ENCODE results near the gene PSME3IP1.
A peak's percentile ranks its signal among the peaks of the same experiment; 100 is the strongest.

The PSME3IP1 gene

DNA sequence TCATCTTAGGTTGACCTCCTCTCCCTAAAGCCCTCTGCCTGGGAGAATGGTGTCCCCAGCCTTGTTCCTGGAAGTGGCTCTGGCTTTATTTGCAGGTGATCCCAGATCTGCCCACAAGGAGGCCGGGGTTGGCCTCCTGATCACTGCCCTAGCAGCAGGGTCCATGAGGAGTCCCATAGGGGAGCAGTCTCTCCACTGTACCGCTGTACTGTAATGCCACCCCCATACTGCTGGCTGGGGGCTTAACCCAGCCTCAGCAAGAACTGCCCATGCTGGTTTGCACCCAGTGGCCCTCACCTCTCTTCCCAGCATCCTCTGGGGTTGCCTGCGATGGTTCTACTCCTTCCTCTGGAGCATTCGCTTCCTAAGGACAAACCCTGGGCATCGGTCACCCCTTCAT lies 39.1 kb downstream of the PSME3IP1 start:
- H3K4me2 ChIP-seq (ENCODE audit: low read length), result no peak overlapping the region
- H3K4me3 ChIP-seq (ENCODE audit: low read depth, low read length, poor library complexity, severe bottlenecking), result no peak overlapping the region
- peaks cover 7% of the 10 kb centered on the region for H3K4me1 ChIP-seq (ENCODE audit: insufficient read depth, low read length, severe bottlenecking)

DNA sequence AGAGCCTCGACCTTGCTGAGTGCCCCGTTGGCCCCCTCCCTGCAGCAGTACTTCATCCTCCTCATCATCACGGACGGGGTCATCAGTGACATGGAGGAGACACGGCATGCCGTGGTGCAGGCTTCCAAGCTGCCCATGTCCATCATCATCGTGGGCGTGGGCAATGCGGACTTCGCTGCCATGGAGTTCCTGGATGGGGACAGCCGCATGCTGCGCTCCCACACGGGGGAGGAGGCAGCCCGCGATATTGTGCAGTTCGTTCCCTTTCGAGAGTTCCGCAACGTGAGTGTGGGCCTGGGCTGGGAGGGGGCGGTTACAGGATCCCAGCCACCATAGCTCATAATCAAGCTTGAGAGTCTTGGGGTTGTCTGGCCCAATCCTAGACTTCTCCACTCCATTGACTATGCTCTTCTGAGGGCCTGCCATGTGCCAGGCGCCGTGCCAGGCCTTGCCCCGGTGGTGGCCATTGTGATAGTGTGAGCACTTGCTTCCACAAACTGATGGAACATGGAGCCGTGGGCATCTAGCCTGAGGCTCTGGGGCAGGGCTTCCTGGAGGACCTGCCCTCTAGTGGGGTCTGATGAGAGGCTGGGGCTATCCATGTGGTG lies 39.7 kb downstream of the PSME3IP1 start:
- H3F3A ChIP-seq (ENCODE audit: insufficient read depth, low read length), result no peaks in the 10 kb centered on the region
- H3K4me3 ChIP-seq (ENCODE audit: low read depth, low read length, poor library complexity, severe bottlenecking), result no peak overlapping the region
- peaks cover 7% of the 10 kb centered on the region for H3K4me1 ChIP-seq (ENCODE audit: insufficient read depth, low read length, severe bottlenecking)

More for the DNA sequence above, 39.1 kb downstream of the PSME3IP1 start:
- H4K20me1 ChIP-seq (ENCODE audit: insufficient read depth, low read length), result no peaks in the 10 kb centered on the region
- no peaks in the 10 kb centered on the region for H3K9me2 ChIP-seq (ENCODE audit: low read depth, low read length)
- no peaks in the 10 kb centered on the region for H3K79me2 ChIP-seq (ENCODE audit: insufficient read depth, low read length)
- H2AFZ ChIP-seq (ENCODE audit: low read length), result no peak overlapping the region
- no peak overlapping the region for H3K27ac ChIP-seq (ENCODE audit: low read depth, low read length, poor library complexity, severe bottlenecking)
- no peaks in the 10 kb centered on the region for H3F3A ChIP-seq (ENCODE audit: insufficient read depth, low read length)
- H3K27me3 ChIP-seq (ENCODE audit: insufficient read depth, low read length), result no peaks in the 10 kb centered on the region
- no peaks in the 10 kb centered on the region for H3K9me3 ChIP-seq (ENCODE audit: low read length)
- no peak for TF ChIP-seq EZH2 (IDR thresholded peaks at IDR 0.05; ENCODE audit: borderline replicate concordance, low read length)
- TF ChIP-seq, protein P1, sequence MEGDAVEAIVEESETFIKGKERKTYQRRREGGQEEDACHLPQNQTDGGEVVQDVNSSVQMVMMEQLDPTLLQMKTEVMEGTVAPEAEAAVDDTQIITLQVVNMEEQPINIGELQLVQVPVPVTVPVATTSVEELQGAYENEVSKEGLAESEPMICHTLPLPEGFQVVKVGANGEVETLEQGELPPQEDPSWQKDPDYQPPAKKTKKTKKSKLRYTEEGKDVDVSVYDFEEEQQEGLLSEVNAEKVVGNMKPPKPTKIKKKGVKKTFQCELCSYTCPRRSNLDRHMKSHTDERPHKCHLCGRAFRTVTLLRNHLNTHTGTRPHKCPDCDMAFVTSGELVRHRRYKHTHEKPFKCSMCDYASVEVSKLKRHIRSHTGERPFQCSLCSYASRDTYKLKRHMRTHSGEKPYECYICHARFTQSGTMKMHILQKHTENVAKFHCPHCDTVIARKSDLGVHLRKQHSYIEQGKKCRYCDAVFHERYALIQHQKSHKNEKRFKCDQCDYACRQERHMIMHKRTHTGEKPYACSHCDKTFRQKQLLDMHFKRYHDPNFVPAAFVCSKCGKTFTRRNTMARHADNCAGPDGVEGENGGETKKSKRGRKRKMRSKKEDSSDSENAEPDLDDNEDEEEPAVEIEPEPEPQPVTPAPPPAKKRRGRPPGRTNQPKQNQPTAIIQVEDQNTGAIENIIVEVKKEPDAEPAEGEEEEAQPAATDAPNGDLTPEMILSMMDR (IDR thresholded peaks at IDR 0.05; ENCODE audit: low read length), result 0 out of 2 replicates have a peak, but pooled peaks have one; percentile 5
- H3K9ac ChIP-seq (ENCODE audit: low read length), result no peak overlapping the region
- H3K36me3 ChIP-seq (ENCODE audit: insufficient read depth, low read length), result 0 out of 2 replicates have a peak, but pooled peaks cover under 1% of the 10 kb centered on the region

DNA sequence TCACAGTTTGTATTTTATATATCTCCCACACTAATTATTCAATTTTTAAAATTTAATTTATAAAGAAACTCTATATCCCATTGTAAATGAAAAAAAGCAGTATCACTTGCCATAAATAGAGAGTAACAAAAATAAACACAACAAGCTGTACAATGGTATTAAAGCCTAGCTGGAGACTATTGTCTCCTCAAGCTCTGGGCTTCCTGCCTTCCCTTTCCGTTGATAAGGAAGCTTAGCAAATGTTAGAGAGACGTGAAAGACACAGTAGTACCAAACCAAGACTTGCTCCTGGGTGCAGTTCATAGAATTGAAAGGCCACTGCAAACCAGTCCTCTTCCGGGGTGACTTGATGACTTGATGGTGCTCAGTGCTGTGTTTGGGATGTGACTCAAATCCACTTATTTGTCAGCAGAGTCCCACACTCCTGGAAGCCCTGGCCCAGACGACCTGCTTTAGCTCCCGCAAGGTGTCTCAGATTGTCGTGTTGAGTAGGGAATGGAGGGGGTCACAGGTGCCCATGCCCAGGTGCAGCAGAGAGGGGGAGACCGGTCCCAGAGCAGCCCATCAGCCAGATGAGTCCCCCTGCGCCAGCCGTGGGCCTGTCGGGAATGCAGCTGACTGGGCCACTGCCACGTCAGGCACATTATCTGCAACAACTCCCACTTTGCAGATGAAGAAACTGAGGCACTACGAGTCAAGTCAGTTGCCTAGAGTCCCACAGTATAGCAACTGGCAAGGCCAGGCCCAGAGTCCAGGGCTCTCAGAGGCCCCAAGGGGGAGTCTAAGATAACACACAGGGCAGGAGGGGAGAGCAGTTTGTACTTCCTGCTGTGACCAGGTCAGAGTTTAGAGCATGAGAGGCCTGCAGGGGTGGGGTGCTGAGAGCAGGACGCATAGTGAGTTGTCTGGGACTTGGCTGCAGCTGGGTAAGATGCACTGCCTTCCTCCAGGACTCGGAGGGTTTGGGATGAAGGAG lies 40.5 kb downstream of the PSME3IP1 start:
- Histone ChIP-seq H2AFZ (ENCODE audit: low read length) (no peak overlapping the region), H3K27ac (ENCODE audit: low read depth, low read length, poor library complexity, severe bottlenecking) (no peak overlapping the region)

More for the DNA sequence above, 39.7 kb downstream of the PSME3IP1 start:
- H4K20me1 ChIP-seq (ENCODE audit: insufficient read depth, low read length), result no peaks in the 10 kb centered on the region
- no peaks in the 10 kb centered on the region for H3K9me3 ChIP-seq (ENCODE audit: low read length)
- no peak overlapping the region for H2AFZ ChIP-seq (ENCODE audit: low read length)
- TF ChIP-seq EZH2 (IDR thresholded peaks at IDR 0.05; ENCODE audit: borderline replicate concordance, low read length), result no peak
- TF ChIP-seq, protein P1 (IDR thresholded peaks at IDR 0.05; ENCODE audit: low read length), result no peak
- H3K4me2 ChIP-seq (ENCODE audit: low read length), result no peak overlapping the region
- no peaks in the 10 kb centered on the region for H3K9me2 ChIP-seq (ENCODE audit: low read depth, low read length)
- H3K27ac ChIP-seq (ENCODE audit: low read depth, low read length, poor library complexity, severe bottlenecking), result no peak overlapping the region
- no peaks in the 10 kb centered on the region for H3K27me3 ChIP-seq (ENCODE audit: insufficient read depth, low read length)
- no peaks in the 10 kb centered on the region for H3K79me2 ChIP-seq (ENCODE audit: insufficient read depth, low read length)
- H3K9ac ChIP-seq (ENCODE audit: low read length), result no peak overlapping the region
- H3K36me3 ChIP-seq (ENCODE audit: insufficient read depth, low read length), result no peaks in the 10 kb centered on the region

More for the DNA sequence above, 40.5 kb downstream of the PSME3IP1 start:
- TF ChIP-seq, protein P1 (IDR thresholded peaks at IDR 0.05; ENCODE audit: low read length), result no peak
- no peak for TF ChIP-seq EZH2 (IDR thresholded peaks at IDR 0.05; ENCODE audit: borderline replicate concordance, low read length)
- no peaks in the 10 kb centered on the region for H3K9me2 ChIP-seq (ENCODE audit: low read depth, low read length)
- H3K36me3 ChIP-seq (ENCODE audit: insufficient read depth, low read length), result no peaks in the 10 kb centered on the region
- H4K20me1 ChIP-seq (ENCODE audit: insufficient read depth, low read length), result no peaks in the 10 kb centered on the region
- H3K4me2 ChIP-seq (ENCODE audit: low read length), result no peak overlapping the region
- peaks cover 7% of the 10 kb centered on the region for H3K4me1 ChIP-seq (ENCODE audit: insufficient read depth, low read length, severe bottlenecking)
- no peaks in the 10 kb centered on the region for H3K79me2 ChIP-seq (ENCODE audit: insufficient read depth, low read length)
- H3K9me3 ChIP-seq (ENCODE audit: low read length), result no peaks in the 10 kb centered on the region
- H3K9ac ChIP-seq (ENCODE audit: low read length), result no peak overlapping the region
- H3K27me3 ChIP-seq (ENCODE audit: insufficient read depth, low read length), result no peaks in the 10 kb centered on the region
- no peak overlapping the region for H3K4me3 ChIP-seq (ENCODE audit: low read depth, low read length, poor library complexity, severe bottlenecking)
- no peaks in the 10 kb centered on the region for H3F3A ChIP-seq (ENCODE audit: insufficient read depth, low read length)

Measured in OCI-LY1 (cell line).